H1 (cell line): ENCODE data around the gene RPTOR. TPM values are rescaled to one million over a fixed set of nuclear protein-coding genes. Genes with fewer than 3 reads are reported as not detected.

Experiments used
- EZH2 ChIP-seq: fragments of 200-600 bp; sonication (generic); IDR thresholded peaks from 2 replicates; pipeline ENCODE4 v1.7.1; 2012; ENCODE audit warnings: low read depth, mild to moderate bottlenecking, moderate library complexity, low read length, inconsistent platforms; ENCODE audit not compliant: severe bottlenecking
- FOSL1 ChIP-seq: IDR thresholded peaks from 2 replicates; pipeline ENCODE4 v1.6.1; 2011; ENCODE audit warnings: mild to moderate bottlenecking, low read depth, low read length, moderate library complexity; ENCODE audit not compliant: insufficient read depth
- GABPA ChIP-seq: IDR thresholded peaks from 2 replicates; pipeline ENCODE4 v1.6.1; 2011; ENCODE audit warnings: mild to moderate bottlenecking, low read length, moderate library complexity, borderline replicate concordance; ENCODE audit not compliant: insufficient read depth
- GTF2F1 ChIP-seq: IDR thresholded peaks from 2 replicates; pipeline ENCODE4 v1.6.1; 2012; ENCODE audit warnings: low read depth, low read length, improper control_type of control experiment, borderline replicate concordance
- HDAC2 ChIP-seq, 2 experiments: fragments of 300-600 bp in 1 of 2; sonication (generic) in 1 of 2; IDR thresholded peaks; 2 replicates each; pipeline ENCODE4 v1.6.1; 2011 to 2012; ENCODE audit warnings: low read depth in 2 of 2, low read length in 2 of 2, mild to moderate bottlenecking in 2 of 2, moderate library complexity in 2 of 2, borderline replicate concordance in 1 of 2, inconsistent platforms in 1 of 2
- SAP30 ChIP-seq: fragments of 300-600 bp; sonication (generic); IDR thresholded peaks from 2 replicates; pipeline ENCODE4 v1.7.1; 2012; ENCODE audit warnings: low read length, moderate library complexity, mild to moderate bottlenecking, inconsistent platforms; ENCODE audit not compliant: insufficient read depth, insufficient replicate concordance
- SIN3A ChIP-seq, 2 experiments: IDR thresholded peaks in 1 of 2; conservative IDR thresholded peaks in 1 of 2; 2 replicates each; pipeline ENCODE4 v1.6.1; 2011 to 2012; ENCODE audit warnings: low read length in 2 of 2, improper control_type of control experiment in 1 of 2, low read depth in 1 of 2, mild to moderate bottlenecking in 1 of 2
- SIX5 ChIP-seq: IDR thresholded peaks from 2 replicates; pipeline ENCODE4 v1.6.1; 2011; ENCODE audit warnings: mild to moderate bottlenecking, low read depth, low read length
- SP4 ChIP-seq: IDR thresholded peaks from 2 replicates; pipeline ENCODE4 v1.6.1; 2012; ENCODE audit warnings: low read length, inconsistent platforms
- TBP ChIP-seq: IDR thresholded peaks from 2 replicates; pipeline ENCODE4 v1.6.1; 2011; ENCODE audit warnings: low read depth, low read length, improper control_type of control experiment
- polyA plus RNA-seq, 7 experiments: library from polyadenylated mRNA; depleted of rRNA in 3 of 7; stranded (reverse) in 5 of 7; unstranded in 2 of 7; fragments of >200 nt in 5 of 7; fragments of 200-250 nt in 2 of 7; gene quantifications; 1 replicate in 5 of 7; 2 replicates in 1 of 7; 4 replicates in 1 of 7; pipeline versions ENCODE4 v1.2.1 to v1.2.3, GENCODE V29; 2011 to 2013; ENCODE audit warnings: missing spikeins in 2 of 7, mixed read lengths in 2 of 7
- total RNA-seq: library from RNA; stranded (reverse); fragmentation: NEBNext Ultra II Directional; extraction: Animal tissue kit (Norgen Biotek cat#: 25700); gene quantifications from 2 replicates; pipeline ENCODE4 v1.2.1, GENCODE V29; 2021

Gene RPTOR
- total and polyA plus RNA-seq, 2 of the 8 experiments (the other 6 are each of a cell fraction or from before 2014, with no cell fraction given), result 6.9 to 28.7 TPM

DNA sequence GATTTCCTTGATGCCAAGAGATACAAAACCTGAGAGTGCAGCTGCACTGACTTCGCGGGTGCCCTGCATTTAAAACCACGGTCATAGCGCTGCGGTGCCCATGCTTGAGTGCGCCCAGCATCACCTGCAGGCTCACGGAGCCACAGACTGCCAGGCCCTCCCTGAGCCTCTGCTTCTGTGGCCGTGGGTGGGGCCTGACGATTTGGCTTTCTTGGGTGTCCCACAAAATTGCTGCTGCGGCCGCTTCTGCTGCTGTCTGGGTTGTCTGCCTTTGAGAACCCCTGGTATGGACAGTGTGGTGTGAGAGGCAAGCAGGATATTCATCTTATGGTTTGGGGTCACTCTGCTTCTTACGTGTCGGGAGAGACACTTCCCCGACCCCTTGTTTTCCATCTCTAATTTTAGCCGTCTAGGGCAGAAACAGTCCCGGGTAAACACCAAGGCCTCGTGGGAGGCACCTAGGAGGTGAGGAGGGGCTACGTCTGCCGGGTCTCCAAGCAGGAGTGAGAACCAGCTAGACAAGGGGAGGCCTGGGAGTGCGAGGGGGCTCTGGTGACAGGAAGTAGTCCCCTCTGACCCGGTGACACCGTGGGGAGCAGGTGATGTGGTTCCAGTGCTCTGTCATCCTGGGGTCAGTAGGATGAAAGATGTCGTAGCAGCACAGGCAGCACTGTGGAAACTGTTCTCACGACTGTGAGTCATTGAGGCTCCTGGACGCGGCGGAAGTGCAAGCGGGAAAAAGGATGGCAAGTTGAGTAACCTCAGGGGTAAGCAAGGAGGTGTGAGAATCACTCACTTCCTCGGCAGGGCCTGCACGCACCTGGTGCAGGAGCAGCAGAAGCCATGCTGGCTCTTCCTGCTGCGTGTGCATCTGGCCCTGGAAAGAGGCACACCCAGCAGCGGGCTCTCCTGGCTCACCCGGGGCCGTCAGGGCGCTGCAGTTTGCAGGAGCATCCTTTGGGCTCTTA lies 176.3 kb downstream of the RPTOR start (continued):
- TF ChIP-seq GABPA, result no peak
- no peak for TF ChIP-seq FOSL1
- no peak for TF ChIP-seq TBP
- TF ChIP-seq SAP30, result no peak
- no peak for TF ChIP-seq SIX5
- no peak for TF ChIP-seq SP4
- no peak for TF ChIP-seq GTF2F1
- no peak for TF ChIP-seq SIN3A (conservative IDR thresholded peaks at IDR 0.05 in 1 of 2, IDR thresholded peaks at IDR 0.05 in 1 of 2; ENCODE audit: low read depth in 1 of 2, low read length in 2 of 2)
- no peak for TF ChIP-seq EZH2
- TF ChIP-seq HDAC2 (IDR thresholded peaks at IDR 0.05; ENCODE audit: borderline replicate concordance in 1 of 2, low read depth in 2 of 2, low read length in 2 of 2), result no peak
